HG03108 (cell line): ENCODE results near the gene CREB3.

Source experiments
- ATAC-seq: cut with Tn5 transposase; IDR thresholded peaks from one replicate; pipeline ENCODE4 v1.9.1; 2021; ENCODE audit warnings: moderate library complexity; ENCODE audit not compliant: unreplicated experiment

Gene CREB3

GRCh38 chr9:35700942-35701341 lies 31.5 kb upstream of the CREB3 start:
- no peak for ATAC-seq

GRCh38 chr9:35702696-35703095 lies 29.8 kb upstream of the CREB3 start:
- ATAC-seq = no peak

- ATAC-seq = no peak
Observed at GRCh38 chr9:35703906-35704672, 28.4 kb upstream of the CREB3 start.

DNA sequence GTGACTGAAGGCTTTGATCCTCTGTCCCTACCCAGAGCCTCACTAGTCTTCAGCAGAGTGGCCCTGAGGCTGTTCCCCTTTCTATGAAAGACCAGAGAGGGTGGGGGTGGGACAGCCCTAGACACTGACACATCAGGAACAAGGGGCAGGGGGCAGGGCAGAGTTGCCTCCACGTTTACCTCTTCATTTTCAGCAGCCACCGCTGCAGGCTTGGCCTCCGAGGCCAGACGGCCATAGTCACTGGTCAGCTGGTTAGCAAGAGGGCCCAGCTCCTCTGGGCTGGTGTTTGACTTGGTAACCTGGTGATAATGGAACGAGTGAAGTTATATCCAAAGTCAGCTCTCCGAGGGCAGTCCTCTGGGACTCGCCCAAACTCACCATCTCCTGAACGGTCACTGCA lies 27.1 kb upstream of the CREB3 start:
- ATAC-seq = no peak

- ATAC-seq = no peak
Observed at GRCh38 chr9:35705836-35706430, 26.5 kb upstream of the CREB3 start.

GRCh38 chr9:35706951-35707350 lies 25.5 kb upstream of the CREB3 start:
- ATAC-seq = no peak

GRCh38 chr9:35708146-35708545 lies 24.3 kb upstream of the CREB3 start:
- ATAC-seq = no peak

GRCh38 chr9:35710818-35711500 lies 21.5 kb upstream of the CREB3 start:
- ATAC-seq = no peak

DNA sequence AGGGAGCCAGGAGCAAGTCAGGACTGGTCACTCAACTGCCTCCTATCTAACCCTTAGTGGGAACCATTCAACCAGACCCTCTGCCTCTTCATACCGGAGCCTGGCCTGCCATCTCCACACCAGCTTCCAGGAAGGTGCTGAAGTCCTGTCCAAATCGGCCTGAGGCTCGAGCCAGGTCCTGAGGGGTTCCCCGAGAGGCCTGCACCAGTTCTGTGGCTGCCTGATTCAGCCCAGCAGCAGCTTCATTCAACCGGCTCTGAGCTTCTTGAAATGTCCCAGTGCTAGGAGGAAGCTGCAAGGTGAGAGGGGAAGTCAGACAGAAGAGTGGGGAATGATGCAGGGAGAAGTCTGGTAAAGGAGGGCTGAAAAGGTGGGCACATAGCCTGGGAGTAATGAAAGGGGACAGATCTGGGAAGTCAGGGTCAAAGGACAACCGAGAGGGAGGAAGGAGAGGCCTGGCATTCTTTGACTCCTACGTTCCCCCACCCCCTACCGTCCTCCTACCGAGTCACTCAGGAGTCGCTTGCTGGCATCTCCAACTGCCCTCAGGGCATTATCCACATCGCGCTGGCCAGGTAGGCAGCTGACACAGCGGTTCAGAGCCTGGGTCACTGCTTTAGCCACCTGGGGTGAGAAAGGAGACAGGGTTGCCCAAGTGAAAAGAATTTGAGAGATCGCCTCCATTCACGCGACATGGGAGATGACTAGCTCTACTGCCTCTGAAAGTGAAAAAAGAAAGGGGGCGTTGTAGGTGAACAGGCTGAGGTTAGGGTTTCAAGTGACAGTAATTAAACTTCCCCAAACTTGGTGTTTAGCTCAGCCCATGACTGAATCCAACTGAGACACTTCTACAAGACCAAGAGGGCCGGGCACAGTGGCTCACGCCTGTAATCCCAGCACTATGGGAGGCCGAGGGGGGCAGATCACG lies 20.7 kb upstream of the CREB3 start:
- ATAC-seq = no peak

- ATAC-seq = no peak
Observed at GRCh38 chr9:35712762-35713400, 19.6 kb upstream of the CREB3 start.

DNA sequence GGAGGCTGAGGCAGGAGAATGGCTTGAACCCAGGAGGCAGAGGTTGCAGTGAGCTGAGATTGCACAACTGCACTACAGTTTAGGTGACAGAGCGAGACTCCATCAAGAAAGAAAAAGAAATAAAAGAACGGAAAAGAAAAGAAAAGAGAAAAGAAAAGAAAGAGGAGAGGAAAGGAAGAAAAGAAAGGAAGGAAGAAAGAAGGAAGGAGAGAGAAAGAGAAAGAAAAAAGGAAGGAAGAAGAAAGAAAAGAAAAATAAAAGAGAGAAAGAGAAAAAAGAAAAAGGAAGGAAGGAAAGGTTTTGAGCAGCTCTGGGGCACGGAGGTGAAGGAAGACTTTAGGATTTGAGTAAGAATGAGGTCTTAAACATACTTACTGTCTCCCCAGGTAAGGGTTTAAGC lies 18.9 kb upstream of the CREB3 start:
- no peak for ATAC-seq

GRCh38 chr9:35714123-35714522 lies 18.3 kb upstream of the CREB3 start:
- ATAC-seq = no peak

DNA sequence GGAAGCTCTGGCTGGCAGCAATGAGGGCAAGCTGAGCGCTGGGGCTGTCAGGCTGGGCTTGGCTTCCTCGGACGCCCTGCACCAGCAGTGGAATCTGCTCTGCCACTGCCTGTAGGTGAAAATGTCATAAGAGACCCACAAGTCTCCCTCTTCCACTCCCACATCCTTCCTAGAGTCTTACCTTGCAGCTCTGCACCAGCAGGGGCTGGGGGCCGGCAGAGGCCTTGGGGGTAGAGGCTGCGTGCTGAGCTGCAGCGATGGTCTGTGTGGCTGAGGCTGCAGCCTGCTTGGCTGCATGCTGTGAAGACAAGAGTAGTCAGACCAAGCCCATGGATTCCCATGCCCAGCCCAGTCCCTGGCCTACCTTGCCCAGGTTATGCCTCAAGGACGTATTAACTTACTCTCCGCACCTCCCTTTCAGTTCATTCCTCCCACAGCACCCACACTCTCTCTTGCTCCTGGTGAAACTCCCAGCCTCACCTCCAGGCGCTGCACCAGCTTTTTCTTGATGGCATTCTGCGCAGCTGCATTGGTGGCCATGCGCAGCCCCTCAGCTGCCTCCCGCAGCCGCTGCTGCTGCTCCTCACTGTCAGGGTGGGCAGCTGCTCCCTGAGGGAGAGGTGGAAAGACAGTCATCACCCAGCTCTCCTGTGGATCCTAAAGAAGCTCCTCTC lies 17.8 kb upstream of the CREB3 start:
- no peak for ATAC-seq

- ATAC-seq = no peak
Observed at GRCh38 chr9:35716230-35716629, 16.2 kb upstream of the CREB3 start.

DNA sequence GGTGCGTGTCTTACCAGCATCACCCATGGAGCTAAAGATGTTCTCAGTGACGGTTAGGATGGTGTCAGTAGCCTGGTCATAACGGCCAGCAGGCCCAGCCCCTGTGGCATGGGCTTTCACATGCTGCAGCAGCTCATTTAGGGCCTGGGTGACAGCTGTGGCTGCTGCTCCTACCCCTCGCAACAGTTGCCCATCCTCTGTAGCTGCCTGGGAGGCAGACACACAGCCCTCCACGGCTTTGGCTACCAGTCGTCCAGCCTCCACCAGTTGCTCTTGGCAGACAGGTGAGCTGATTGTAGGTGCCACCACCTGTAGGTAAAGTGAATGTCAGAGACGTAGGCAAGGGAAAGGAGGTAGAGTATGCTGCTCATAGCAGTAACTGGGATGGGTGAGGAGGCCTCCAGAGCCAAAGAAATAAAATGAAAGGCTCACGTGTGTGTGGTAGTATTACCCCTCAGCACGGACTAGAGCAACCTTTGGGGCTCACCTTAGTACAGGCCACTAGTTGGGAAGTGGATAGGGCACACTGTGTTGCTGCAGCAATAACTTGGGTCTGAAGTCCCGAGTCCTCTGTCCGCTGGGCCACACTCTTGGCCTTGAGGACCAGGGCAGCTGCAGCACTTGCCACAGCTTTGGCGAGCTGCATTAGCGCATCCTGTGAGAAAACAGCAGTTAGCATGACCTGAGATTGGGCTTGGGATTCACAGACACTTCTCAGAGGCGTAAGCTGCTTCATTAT lies 15.2 kb upstream of the CREB3 start:
- ATAC-seq = no peak

- no peak for ATAC-seq
Observed at GRCh38 chr9:35718721-35719511, 13.6 kb upstream of the CREB3 start.

DNA sequence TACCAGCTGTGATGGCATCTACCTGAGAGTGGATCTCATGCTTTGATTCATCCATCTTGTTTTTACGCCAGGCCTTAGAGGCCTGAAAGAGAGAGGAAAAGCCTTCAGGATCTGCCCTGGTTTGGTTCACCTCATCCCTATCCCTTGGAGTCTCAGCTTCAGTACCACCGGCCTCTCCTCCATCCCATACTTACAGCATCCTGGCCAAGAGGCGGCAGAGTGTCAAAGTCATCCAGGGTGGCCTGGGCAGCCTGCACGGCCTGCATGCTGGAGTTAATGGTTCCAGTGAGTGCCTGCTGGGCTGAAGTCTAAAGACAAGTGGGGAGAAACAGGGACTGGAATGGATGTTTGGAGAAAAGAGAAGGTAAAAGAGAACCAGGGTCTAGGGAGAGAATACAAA lies 12.9 kb upstream of the CREB3 start:
- ATAC-seq = no peak

DNA sequence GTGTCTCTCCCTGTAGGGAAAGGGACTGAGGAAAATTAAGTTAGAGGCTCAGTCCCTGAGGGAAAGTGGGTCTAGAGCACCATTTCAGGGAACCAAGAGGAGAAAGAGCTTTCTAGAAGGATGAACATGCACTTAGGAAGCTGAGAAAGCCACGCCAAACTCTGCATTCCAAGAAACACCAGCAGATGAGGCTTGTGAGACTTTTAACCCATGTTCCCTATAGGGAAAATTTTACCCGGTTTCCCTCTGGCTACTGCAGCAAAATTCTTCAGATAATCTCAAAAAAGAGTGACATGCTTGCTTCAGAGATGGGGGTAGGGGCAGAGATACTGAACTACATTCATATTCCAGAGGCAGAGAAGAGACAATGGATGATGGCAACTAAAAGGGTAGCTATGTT lies 9.0 kb upstream of the CREB3 start:
- ATAC-seq = no peak

GRCh38 chr9:35723908-35724307 lies 8.6 kb upstream of the CREB3 start:
- ATAC-seq = no peak
